ENCODE results near the gene DDX52. TPM values are rescaled to one million over a fixed set of nuclear protein-coding genes. Genes with fewer than 3 reads are reported as not detected.

Gene DDX52
- total and polyA plus RNA-seq, 2 experiments from 2014 or later, result 12.4 to 22.4 TPM

DNA sequence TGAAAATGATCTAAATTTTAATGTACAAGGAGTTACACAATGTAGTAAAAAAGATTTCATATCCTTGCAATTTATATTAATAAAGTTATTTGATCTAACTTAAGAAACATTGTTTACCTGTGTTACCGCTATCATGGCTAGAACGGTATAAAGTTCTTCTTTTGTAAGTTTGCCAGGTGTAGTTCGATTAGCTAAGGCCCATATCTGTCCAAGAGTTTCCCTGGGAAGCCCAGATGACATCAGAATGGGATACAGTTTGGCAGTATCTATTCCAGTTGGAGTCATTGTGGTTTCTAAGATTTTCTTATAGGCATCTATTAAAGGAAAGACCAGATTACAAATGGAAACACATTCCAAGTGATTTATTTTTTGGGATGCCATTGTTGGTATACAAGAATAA is 71.6 kb downstream of the DDX52 start:
- no peak overlapping the region for H3K4me3 ChIP-seq
- H3K4me1 ChIP-seq (ENCODE audit: low read depth), result no peaks in the 10 kb centered on the region
- H3K27me3 ChIP-seq, result no peaks in the 10 kb centered on the region
- no peak overlapping the region for H3K27ac ChIP-seq
- no peaks in the 10 kb centered on the region for H3K9me3 ChIP-seq (ENCODE audit: low read depth)
- DNase-seq (ENCODE audit: low read depth in 1 of 2, low spot score in 1 of 2), result no peak
- peaks cover 51% of the 10 kb centered on the region for H3K36me3 ChIP-seq
- TF ChIP-seq, protein P1, sequence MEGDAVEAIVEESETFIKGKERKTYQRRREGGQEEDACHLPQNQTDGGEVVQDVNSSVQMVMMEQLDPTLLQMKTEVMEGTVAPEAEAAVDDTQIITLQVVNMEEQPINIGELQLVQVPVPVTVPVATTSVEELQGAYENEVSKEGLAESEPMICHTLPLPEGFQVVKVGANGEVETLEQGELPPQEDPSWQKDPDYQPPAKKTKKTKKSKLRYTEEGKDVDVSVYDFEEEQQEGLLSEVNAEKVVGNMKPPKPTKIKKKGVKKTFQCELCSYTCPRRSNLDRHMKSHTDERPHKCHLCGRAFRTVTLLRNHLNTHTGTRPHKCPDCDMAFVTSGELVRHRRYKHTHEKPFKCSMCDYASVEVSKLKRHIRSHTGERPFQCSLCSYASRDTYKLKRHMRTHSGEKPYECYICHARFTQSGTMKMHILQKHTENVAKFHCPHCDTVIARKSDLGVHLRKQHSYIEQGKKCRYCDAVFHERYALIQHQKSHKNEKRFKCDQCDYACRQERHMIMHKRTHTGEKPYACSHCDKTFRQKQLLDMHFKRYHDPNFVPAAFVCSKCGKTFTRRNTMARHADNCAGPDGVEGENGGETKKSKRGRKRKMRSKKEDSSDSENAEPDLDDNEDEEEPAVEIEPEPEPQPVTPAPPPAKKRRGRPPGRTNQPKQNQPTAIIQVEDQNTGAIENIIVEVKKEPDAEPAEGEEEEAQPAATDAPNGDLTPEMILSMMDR (IDR thresholded peaks at IDR 0.05; ENCODE audit: low read depth, low read length), result no peak

DNA sequence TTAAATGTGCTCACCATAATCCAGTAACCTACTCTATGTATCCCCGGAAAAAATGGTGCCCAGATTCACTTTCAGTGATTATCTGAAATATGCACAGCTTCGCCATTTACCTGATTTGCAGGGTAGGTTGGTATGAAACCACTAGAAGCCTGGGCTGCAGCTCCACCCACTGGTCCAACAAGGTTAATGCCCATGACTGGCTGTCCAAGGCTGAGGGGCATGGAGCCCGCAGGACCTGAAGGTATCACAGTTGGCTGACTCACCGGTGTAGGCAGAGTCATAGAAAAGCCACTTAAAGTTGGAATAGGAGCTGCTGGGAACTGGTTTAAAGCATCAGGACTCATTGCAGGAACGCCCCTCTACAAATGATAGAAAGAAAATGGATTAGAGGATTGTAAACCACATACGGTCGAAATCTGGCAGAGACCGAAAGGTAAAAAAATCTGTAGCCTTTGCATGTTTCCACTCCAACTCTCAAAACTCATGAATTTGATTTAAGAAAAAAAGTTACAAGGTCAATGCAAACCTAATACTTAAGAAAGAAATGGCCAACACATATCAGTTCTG is 72.6 kb downstream of the DDX52 start:
- peak; percentile 49 to 63 for DNase-seq (ENCODE audit: low read depth in 1 of 2, low spot score in 1 of 2)
- H3K36me3 ChIP-seq, result peaks cover 49% of the 10 kb centered on the region
- H3K4me1 ChIP-seq (ENCODE audit: low read depth), result no peaks in the 10 kb centered on the region

DNA sequence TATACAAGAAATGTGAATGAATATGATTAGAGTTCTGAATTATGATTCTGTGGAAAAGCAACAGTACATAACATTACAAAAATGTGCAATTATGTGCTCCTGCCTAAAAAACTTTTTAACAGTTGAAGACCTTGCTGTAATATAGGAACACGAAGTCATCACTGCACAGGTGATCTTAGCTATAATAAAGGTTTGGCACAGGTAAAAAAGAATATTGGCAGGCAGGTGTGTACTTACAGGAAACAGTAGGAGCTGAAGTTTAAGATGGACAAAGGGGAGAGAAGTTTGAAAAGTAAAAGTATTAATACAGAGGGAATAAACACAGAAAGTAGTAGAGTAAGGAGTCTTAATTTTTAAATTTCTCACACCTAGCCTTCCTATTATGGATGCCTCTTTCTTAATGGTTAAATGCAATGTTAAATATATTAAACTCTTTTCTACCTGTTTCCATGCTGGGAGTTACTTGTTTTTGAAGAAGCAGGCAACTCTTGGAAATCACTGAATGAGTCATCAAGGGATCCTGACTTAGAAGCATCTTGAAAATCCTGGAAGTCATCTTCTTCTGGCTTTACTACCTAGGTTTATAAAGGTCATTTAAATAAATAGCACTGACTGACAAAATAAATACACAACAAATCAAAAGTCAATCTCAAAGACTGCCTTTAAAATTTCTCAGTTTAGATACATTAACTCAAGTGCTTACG is 74.7 kb downstream of the DDX52 start:
- Histone ChIP-seq H3K27me3 (no peaks in the 10 kb centered on the region), H3K27ac (no peak overlapping the region), H3K4me1 (ENCODE audit: low read depth) (no peaks in the 10 kb centered on the region), H3K36me3 (peaks cover 43% of the 10 kb centered on the region), H3K4me3 (no peak overlapping the region), H3K9me3 (ENCODE audit: low read depth) (no peaks in the 10 kb centered on the region)
- TF ChIP-seq, protein P1 (IDR thresholded peaks at IDR 0.05; ENCODE audit: low read depth, low read length), result no peak
- DNase-seq (ENCODE audit: low read depth in 1 of 2, low spot score in 1 of 2), result no peak

More for the DNA sequence above, 72.6 kb downstream of the DDX52 start:
- H3K27ac ChIP-seq, result no peak overlapping the region
- TF ChIP-seq, protein P1 (IDR thresholded peaks at IDR 0.05; ENCODE audit: low read depth, low read length), result peak; percentile 58
- no peak overlapping the region for H3K4me3 ChIP-seq
- no peaks in the 10 kb centered on the region for H3K9me3 ChIP-seq (ENCODE audit: low read depth)
- no peaks in the 10 kb centered on the region for H3K27me3 ChIP-seq

DNA sequence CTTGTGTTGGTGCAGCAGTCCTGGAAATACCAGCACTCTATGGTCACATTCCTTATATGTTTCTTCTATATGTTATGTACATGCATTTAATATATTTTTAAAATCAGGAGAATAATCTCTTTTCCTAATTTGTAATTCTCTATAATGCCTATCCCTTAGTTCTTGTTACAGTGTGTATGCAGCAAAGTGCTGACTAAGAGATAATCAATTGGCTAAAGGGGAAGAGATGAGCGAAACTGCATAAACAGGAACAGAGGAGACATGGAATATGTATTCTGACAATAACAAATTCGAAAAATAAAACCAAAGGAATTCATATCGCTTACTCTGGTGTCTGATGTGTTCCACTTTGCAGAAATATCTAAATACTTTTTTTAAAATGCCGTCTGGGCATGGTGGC is 75.7 kb downstream of the DDX52 start:
- Histone ChIP-seq H3K27me3 (no peaks in the 10 kb centered on the region), H3K36me3 (peaks cover 43% of the 10 kb centered on the region), H3K9me3 (ENCODE audit: low read depth) (no peaks in the 10 kb centered on the region), H3K4me3 (no peak overlapping the region), H3K27ac (no peak overlapping the region), H3K4me1 (ENCODE audit: low read depth) (no peaks in the 10 kb centered on the region)
- TF ChIP-seq, protein P1 (IDR thresholded peaks at IDR 0.05; ENCODE audit: low read depth, low read length), result no peak
- no peak for DNase-seq (ENCODE audit: low read depth in 1 of 2, low spot score in 1 of 2)

DNA sequence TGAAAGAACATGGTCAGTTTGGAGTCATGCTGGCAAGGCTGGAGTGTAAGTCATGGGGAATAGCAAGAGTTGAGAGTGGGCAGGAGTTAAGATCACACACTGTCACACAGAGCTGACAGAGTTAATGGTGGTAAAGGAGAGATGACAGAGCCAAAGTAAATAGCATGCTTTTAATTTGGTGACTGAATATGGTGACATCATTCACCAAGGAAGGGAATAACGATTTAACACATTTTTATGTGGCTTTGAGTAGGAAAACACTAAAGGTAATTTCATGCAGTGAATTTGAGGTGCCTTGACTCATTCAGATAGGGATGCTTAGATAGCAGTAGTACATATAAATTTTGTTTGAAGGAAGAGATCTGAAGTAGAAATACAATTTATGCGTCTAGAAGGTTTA is 76.1 kb downstream of the DDX52 start:
- peaks cover 43% of the 10 kb centered on the region for H3K36me3 ChIP-seq
- no peaks in the 10 kb centered on the region for H3K27me3 ChIP-seq
- DNase-seq (ENCODE audit: low read depth in 1 of 2, low spot score in 1 of 2), result no peak
- H3K4me1 ChIP-seq (ENCODE audit: low read depth), result no peaks in the 10 kb centered on the region
- no peak overlapping the region for H3K4me3 ChIP-seq
- no peak overlapping the region for H3K27ac ChIP-seq
- TF ChIP-seq, protein P1 (IDR thresholded peaks at IDR 0.05; ENCODE audit: low read depth, low read length), result no peak
- no peaks in the 10 kb centered on the region for H3K9me3 ChIP-seq (ENCODE audit: low read depth)
